NK-92 treated with Interleukin-12 subunit alpha and Interleukin-12 subunit beta, amount 100 ng/mL, for 24 hours (cell line): Measurements from ENCODE around the gene TMEM132E.

Experiments
- DNase-seq: peaks from one replicate; lab custom pipeline; 2025; lab: John Stamatoyannopoulos, UW

TMEM132E gene

DNA sequence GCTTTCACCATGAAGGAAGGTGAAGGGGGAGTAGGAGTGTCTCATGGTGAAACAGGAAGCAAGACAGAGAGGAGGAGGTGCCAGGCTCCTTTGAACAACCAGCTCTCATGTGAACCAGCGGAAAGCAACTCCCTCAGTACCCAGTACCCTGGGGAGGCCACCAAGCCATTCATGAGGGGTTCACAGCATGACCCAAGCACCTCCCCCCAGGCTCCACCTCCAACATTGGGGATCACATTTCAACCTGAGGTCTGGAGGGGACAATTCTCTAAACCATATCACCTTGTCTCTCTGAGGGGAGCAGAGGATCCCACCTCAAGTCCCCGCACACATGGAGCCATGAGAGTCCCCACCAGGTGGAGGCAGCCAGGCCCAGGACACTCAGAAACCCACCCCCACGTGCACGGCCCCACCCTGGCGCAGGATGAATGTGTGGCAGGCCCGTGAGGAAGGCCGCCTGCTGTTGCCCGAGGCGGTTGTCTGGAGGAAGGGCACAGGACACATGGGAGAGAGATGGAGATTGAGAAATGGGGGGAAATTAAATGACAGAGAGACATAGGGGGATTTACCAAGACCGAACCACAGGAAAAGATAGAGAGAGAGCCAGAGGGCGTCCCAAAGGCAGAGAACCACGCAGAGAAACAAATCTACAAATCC is 85.9 kb downstream of the TMEM132E start:
- DNase-seq: no peak

DNA sequence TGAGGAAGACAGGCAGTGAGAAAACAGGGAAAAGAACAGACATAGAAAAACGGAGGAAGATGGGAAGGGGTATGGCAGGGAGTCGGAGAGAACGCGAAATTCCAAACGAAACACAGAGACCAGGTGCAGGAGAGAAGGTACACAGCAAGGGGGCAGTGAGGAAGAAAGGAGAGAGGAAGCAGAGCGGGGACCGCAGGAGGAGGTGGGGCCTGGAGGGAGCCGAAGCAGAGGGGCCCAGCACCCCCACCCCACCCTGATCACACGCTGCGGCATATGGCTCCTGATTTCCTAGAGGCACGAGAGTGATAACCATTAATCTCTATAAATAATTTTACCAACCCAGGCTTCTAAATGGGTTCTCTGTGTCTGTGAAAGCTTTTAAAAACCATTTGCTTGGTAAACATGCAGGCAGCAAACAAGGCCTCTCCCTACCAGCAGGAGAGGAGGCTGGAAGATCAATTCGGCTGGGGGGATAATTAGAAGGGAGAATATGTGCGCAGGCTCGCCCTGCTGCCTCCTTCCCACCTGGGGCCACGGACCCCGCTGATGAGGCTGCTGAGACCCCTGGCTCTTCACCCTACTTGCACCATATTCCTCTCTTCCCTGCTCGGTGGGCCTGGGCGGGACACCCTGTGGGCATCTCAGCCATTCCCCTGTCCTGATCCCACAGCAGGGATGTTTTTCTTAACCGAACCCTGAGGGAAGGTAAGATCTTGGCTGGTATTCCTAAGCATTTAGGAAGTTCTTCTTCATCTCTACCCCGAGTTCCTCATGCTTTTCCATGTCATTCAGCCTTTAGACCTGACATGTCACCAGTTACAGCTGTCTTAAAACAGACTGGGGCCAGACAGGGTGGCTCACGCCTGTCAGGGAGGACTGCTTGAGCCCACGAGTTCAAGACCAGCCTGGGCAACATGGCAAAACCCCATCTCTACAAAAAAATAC is 86.7 kb downstream of the TMEM132E start:
- no peak for DNase-seq

DNA sequence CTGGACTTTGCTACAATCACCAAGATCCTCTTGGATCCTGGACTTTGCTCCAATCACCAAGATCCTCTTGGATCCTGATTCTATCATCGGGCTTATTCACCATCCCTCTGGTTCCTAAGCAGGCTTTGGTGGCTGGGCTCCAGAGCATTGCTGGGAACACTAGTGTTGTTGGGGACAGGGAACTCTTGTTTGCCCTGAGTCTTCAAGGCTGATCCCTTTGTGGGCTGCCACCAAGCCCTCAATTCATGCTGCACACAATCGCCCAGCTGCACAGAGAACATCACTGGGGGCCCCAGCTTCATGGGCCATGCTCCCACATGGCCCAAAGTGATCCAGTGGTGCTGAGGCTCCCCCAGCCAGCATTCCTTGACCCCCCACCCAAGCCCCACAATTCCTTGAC is 88.3 kb downstream of the TMEM132E start:
- DNase-seq: no peak

DNA sequence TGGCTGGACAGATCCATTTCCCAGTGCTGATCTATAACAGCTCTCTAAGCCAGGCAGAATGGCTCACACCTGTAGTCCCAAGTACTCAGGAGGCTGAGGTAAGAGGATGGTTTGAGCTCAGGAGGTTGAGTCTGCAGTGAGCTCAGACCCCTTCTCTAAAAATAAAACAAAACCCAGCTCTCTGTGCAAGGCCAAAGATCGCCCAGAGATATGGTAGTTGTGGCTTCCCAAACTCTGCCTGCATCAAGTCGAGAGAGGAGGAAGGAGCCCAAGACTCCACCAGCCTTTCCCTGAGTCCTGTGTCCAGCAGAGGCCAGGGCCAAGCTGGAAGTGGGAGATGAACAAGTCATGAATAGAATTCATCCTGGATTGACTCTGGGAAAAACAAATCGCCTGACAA is 88.8 kb downstream of the TMEM132E start:
- DNase-seq: no peak

DNA sequence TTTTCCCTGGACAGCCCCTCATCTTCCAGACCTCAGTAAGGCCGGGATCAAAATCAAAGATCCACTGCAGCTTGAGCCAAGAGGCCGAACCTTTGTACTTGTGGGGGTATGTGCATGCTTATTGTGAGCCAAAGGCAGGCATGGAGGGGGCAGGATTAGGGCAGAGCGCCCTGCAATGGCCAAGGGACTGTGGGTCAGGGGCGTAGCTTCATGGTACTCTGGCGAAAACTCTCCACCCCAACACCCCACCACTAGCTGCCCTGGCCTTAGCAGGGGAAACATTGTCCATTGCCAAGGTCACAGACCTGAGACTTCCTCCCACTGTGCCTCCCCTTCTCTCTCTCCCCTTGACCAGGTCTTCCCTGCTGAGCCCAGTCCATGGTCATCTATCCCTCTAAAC is 90.1 kb downstream of the TMEM132E start:
- DNase-seq: no peak

DNA sequence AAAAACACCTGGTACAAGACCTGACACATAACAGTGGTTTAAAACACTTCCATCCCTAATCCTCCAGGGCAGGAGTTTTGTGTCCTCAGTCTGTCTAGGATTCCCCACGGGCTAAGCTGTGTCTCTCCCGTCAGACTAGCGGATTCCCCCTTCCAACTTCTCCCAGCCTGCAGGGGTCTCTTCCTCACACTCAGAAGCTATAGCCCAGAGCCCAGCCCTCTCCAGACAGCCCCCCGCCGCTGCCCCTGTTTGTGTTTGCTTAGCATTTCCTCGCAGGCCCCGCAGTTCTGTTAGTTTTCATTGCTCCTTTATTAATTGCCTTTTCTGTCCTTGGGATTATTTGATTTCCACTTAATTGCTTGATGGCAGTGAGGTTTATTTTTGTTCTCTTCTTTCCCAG is 91.2 kb downstream of the TMEM132E start:
- DNase-seq: no peak

DNA sequence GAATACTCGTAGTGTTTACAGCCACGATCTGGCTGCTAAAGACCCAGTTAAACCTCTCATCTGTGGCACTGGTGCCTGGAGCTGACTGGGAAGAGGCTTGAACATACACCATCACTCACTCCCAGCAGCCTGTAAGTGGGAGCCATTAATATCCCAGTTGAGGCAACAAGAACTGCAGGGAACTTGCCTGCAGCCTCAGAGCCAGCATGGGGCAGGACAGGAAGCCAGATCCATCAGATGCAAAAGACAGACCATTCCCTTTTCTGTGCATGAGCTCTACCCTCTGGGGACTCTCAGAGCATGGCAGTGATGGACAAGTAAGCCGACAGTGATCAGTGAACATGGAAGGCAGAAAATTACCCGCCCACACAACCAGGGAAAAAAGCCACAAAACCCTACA is 91.8 kb downstream of the TMEM132E start:
- no peak for DNase-seq

DNA sequence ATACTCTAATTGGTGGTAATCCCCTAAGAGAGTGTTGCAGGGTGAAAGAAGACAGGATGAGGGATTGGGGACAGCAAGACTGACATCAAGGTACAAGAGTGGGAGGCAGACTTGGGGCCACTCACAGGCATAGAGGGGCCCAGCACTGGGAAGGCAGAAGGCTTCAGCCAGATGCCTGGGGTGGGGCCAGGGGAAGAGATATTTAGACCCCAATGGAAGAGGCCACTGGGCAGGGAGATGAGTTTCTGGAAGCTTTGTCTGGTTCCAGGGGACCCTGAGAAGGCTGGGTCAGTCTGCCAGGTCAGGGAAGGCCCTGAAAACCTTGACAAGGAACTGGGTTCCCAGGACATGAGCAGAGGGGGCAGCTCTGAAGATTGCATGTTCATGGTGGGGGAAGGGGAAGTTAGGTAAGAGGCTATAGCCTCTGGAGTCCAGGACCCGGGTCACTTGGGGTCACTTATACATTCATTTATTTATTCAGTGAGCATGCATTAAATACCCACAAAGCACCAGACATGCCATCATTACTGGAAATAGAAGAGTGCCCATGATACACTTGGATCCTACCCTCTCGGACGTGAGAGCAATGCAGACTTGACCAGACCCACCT is 92.9 kb downstream of the TMEM132E start:
- no peak for DNase-seq

DNA sequence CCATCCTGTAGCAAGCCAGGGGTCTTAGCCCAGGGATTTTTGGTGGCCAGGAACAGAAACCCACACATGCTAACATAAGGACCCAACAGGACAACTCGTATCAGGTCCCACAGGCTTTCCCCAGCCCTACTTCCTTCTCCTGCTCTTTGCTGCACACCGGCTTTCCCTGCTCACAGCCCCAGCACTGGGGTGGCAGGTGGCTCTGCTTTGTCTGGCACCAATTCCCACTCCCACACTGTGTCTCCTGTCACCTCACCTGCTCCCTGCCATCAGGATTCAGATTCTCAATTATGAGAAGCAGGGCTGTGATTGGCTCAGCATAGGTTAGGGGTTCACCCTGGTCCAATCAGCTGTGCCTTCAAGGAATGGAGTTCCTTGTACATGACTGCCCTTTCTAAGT is 94.1 kb downstream of the TMEM132E start:
- no peak for DNase-seq

DNA sequence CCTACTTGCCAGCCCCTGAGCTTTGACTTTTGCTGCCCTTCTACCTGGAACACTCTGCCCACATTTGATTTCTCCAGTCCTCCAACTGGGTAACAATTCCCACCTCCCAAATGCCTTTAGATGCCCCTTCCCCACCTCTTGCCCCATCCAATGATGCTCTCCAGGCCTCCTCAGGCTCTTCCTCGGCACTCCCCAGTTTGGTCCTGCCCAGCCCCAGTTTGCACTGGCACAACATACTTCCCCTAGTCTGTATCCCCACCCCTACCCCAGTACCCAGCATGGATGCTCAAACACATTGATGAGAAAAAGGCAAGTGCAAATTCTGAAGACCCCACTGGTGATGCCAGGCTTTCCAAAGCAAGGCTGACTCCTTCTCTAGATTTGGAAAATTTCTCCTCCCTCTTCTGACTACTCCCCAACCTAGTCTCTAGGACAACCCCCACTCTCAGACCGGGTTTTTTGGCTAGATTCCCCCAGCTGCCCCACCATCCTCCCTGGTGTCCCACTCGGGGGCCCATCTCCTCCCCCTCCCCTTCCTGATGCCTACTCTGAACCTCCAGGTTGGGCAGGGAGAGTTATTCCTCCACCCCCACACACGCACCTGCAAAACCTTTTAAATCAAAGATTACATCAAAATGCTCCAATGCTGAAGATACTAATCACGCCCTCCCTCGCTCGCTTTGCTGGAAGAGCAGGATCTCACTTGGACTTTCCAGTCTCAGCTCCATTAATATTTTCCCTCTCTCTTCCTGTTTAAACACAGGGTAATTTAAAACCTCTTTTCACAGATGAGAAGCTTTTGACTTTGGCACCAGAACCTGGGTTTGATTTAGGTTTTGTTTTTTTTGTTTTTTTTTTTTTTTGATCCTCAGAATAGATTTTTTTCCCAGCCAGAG is 94.9 kb downstream of the TMEM132E start:
- no peak for DNase-seq

DNA sequence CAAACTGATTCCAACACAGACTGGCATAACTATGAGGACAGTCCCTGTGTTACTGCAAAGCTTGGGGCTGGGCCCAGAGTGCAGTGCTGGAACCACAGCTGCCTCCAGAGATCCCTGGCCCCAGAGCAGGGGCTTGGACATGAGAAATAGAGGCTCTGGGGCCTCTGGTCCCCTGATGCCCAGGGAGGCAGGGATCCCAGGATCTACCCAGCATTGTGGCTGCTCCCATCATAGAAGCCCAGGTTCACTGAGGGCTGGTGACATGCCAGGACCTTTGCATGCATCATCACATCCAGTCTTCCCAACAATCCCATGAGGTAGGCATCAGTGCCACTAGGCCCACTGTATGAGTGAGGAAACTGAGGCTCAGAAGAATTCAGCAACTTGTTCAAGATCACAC is 95.8 kb downstream of the TMEM132E start:
- DNase-seq: no peak

DNA sequence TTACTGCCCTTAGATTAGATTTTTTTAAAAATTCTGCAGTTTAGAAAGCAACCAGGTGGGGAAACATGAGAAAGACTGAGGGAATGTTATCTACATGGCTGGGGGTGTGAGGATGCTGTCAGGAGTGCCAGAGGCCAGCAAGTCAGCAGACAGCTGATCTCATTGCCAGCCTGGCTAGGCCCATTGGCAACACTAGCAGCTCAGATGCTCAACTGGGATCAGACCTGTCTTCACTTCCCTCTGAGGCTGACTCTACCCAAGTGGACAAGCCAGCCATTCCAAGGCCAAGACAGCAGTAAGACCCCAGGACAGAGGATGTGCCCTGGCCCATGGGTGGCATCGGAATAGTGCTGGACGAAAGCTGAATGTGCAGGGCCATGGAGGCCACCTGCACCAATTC is 96.2 kb downstream of the TMEM132E start:
- no peak for DNase-seq

DNA sequence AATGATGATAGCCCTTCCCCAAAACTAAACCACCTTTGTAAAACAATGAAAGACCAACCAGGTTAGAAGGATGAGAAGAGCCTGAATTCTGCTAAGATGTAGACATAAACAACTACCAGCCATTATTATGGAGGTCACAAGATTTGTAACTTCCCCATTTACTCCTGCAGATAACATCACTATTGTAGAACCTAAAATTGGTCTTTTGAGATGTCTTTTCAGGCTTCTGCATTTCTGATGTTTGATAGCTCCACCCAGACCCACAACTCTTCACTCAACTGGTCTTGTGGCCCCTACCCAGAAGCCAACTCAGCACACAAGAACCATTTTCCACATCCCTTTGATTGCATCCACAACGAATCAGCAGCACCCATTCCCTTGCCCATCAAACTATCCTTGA is 100.8 kb downstream of the TMEM132E start:
- DNase-seq: no peak

DNA sequence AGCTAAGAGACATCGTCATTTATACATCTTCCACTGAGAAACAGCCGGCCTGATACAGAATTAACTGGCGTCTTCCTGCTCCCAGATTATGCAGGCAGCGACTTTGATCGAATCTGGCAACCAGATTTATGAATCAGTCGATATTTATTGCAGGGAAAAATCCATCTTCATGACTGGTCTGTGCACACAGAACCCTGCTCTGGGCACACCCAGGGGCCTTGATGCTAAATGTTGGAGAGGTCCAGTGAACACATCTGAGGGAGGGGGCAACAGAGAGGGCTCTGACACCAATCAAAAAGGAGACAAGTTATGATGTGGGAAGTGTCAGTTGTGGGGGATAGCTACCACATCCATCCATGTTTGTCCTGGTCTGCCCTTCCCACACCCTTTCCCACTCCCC is 102.9 kb downstream of the TMEM132E start:
- DNase-seq: no peak

DNA sequence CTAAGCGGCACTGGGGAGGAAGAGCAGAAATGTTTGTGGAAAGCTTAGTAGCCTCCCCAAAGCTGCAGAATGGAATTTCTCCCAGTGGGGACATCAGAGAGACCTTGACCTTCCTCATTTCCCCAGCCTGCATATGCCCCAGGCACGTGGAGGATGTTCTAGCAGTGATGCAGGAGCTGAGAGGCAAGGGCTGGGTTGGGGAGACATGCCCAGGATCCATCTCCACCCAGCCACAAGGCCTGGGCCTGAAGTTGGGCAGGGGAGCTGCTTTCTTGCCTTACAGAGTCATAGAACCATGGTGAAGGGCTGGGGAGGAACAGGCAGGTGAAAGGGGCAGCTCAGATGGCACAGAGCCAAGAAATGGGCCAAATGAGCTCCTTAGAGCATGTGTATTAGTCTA is 104.0 kb downstream of the TMEM132E start:
- DNase-seq: no peak
